Prostate gland (tissue), 2 donors: ENCODE data around the gene KCNQ1. TPM values are rescaled to one million over a fixed set of nuclear protein-coding genes. Genes with fewer than 3 reads are reported as not detected.

Experiments
- DNase-seq: peaks from one replicate; pipeline ENCODE4 v3.0.0-alpha.2; 2019; ENCODE audit warnings: low spot score
- H3K27ac ChIP-seq, 2 donors: fragments of 200-600 bp; sonication (generic); 2 replicates each; pipeline ENCODE4 v1.5.1; 2017 to 2019
- H3K27me3 ChIP-seq: fragments of 200-600 bp; sonication (generic); replicated peaks from 2 replicates; pipeline ENCODE4 v1.5.1; 2019; ENCODE audit not compliant: insufficient read depth
- H3K36me3 ChIP-seq, 2 donors: fragments of 200-600 bp; sonication (generic); 1 replicate in 1 of 2; 2 replicates in 1 of 2; pipeline versions ENCODE4 v1.5.1 to v1.8.1; 2017 to 2019
- H3K4me1 ChIP-seq: fragments of 200-600 bp; sonication (generic); replicated peaks from 2 replicates; pipeline ENCODE4 v1.5.1; 2019
- H3K4me3 ChIP-seq, 2 donors: fragments of 200-600 bp; sonication (generic); 2 replicates each; pipeline ENCODE4 v1.5.1; 2017 to 2019
- H3K9me3 ChIP-seq: fragments of 200-600 bp; sonication (generic); 2 replicates; pipeline ENCODE4 v1.5.1; 2017
- POLR2A ChIP-seq: fragments of 450-650 bp; IDR thresholded peaks from one replicate; pipeline ENCODE4 v1.6.1; 2016; ENCODE audit warnings: antibody characterized with exemption, mild to moderate bottlenecking
- POLR2AphosphoS5 ChIP-seq: sonication (generic); formaldehyde crosslinking; IDR thresholded peaks from one replicate; pipeline ENCODE4 v1.6.1; 2017; ENCODE audit warnings: antibody characterized with exemption
- WGBS: methylation state at CpG from one replicate; pipeline ENCODE4 v1.1.5; 2018; 5-methylcytosine and 5-hydroxymethylcytosine counted together
- intact Hi-C: fragments of 100-400 bp; cut with DNase I; formaldehyde crosslinking; loops from one replicate; pipeline ENCODE4 v1.14.2; 2022
- total RNA-seq, 2 donors: library from RNA; depleted of rRNA; stranded (reverse); fragments of >200 nt; gene quantifications; one replicate each; pipeline ENCODE4 v1.1.0, GENCODE V29; 2016
- TF ChIP-seq, protein P1 (sequence below), 4 experiments: fragments of 200-600 bp in 2 of 4; fragments of 450-650 bp in 2 of 4; sonication (generic) in 2 of 4; IDR thresholded peaks; 1 replicate in 3 of 4; 2 replicates in 1 of 4; pipeline ENCODE4 v1.5.1; 2016 to 2019; ENCODE audit warnings: antibody characterized with exemption in 4 of 4, mild to moderate bottlenecking in 2 of 4, moderate library complexity in 2 of 4

The KCNQ1 gene
- total RNA-seq, 2 donors from 2014 or later, result 10.0 to 33.8 TPM

DNA sequence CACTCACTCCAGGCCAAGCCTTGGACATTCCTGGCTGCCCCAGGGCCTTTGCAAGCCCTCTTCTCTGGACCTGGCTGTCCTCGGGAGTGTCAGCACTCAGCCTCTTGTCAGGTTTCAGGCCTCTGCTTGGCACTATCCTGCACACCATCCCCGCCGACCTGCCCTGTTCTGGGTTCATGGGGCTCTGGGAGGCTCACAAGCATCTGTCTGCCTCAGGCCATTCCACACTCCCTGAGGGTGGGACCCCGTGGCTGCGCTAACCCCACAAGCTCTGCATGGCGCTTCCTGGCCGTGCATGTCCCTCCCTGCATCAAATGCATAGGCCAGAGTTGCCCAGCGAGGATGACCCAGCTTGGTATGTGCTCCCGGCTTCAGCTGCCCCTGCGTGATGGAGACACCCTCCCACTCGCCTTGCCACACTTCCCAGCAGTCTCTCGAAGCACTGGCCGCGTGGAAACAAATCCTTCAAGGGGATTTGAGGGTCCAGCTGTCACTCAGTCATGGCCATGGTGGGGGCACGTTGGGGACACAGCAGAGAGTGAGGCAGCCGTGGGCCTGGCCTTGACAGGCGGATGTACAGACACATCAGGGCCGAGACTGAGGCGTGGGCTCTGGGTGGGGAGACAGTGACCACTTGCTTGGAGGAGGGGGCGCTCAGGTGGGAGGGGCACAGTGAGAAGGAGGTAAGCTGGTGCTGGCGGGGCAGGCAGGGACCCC, 87.3 kb downstream of the KCNQ1 start:
- no peak for DNase-seq
- no peaks in the 10 kb centered on the region for H3K36me3 ChIP-seq
- no peak for TF ChIP-seq POLR2A
- TF ChIP-seq, protein P1, sequence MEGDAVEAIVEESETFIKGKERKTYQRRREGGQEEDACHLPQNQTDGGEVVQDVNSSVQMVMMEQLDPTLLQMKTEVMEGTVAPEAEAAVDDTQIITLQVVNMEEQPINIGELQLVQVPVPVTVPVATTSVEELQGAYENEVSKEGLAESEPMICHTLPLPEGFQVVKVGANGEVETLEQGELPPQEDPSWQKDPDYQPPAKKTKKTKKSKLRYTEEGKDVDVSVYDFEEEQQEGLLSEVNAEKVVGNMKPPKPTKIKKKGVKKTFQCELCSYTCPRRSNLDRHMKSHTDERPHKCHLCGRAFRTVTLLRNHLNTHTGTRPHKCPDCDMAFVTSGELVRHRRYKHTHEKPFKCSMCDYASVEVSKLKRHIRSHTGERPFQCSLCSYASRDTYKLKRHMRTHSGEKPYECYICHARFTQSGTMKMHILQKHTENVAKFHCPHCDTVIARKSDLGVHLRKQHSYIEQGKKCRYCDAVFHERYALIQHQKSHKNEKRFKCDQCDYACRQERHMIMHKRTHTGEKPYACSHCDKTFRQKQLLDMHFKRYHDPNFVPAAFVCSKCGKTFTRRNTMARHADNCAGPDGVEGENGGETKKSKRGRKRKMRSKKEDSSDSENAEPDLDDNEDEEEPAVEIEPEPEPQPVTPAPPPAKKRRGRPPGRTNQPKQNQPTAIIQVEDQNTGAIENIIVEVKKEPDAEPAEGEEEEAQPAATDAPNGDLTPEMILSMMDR (IDR thresholded peaks at IDR 0.05), result no peak
- no peak for TF ChIP-seq POLR2AphosphoS5
- H3K27ac ChIP-seq, result no peak overlapping the region
- no peak overlapping the region for H3K4me3 ChIP-seq
- intact Hi-C loops, result loop anchor here (2.0 to 5.0 kb wide), 5 partner anchors 103 to 335 kb away; no protein-coding TSS in a partner anchor
- no peaks in the 10 kb centered on the region for H3K4me1 ChIP-seq
- no peaks in the 10 kb centered on the region for H3K27me3 ChIP-seq
- H3K9me3 ChIP-seq, result no peaks in the 10 kb centered on the region
- 80% methylated on average over 21 of the region's 21 CpGs for WGBS

DNA sequence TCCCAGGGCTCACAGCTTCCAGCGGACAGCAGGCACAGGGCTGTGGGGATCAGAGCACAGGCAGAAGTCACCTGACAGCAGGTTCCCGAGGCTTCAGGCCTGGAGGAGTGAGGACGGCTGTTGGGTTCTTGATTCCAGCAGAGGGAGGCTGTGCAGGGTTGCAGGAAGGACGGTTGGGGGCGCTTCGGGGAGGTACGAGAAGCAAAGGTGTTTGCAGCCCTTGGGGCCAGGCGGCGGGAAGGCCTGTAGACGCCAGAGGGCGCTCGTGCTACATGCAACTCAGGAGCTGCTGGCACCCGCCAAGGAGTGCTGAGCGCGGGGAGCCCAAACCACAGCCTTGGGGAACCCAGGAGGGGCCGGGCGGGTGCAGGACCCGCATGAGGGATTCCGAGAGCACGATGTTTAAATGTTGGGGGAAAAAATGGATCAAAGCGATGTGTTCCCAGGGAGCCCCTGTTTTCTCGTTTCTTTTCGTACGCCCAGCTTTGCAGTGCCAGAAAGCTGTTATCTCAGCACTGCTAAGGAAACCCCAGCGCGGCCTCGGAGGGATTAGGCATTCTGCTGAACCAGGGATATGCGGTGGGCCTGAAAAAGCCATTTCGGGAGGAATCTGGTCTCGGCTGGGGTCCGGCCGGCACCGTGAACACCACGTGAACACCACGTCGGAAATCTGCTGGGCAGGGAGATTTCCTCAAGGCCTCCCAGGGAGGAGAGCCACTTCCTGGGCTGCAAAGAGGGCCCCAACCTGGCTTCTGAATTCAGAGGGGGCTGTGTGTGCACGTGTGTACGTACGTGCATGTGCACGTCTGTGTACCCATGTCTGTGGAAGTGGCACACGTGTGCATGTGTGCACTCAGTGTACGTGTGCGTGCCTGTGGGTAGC, 88.1 kb downstream of the KCNQ1 start:
- Histone ChIP-seq H3K4me1 (no peaks in the 10 kb centered on the region), H3K27ac (no peak overlapping the region), H3K27me3 (no peaks in the 10 kb centered on the region), H3K9me3 (no peaks in the 10 kb centered on the region), H3K4me3 (no peak overlapping the region), H3K36me3 (no peaks in the 10 kb centered on the region)
- TF ChIP-seq POLR2A, result no peak
- TF ChIP-seq POLR2AphosphoS5, result peak; percentile 74
- TF ChIP-seq, protein P1 (IDR thresholded peaks at IDR 0.05), result peak; percentile 99 to 100 (median 100)
- 28% methylated on average over 43 of the region's 43 CpGs for WGBS
- intact Hi-C loops, result loop anchor here (1.0 to 5.0 kb wide), 5 partner anchors 226 to 355 kb away; no protein-coding TSS in a partner anchor
- DNase-seq, result peak; percentile 91

DNA sequence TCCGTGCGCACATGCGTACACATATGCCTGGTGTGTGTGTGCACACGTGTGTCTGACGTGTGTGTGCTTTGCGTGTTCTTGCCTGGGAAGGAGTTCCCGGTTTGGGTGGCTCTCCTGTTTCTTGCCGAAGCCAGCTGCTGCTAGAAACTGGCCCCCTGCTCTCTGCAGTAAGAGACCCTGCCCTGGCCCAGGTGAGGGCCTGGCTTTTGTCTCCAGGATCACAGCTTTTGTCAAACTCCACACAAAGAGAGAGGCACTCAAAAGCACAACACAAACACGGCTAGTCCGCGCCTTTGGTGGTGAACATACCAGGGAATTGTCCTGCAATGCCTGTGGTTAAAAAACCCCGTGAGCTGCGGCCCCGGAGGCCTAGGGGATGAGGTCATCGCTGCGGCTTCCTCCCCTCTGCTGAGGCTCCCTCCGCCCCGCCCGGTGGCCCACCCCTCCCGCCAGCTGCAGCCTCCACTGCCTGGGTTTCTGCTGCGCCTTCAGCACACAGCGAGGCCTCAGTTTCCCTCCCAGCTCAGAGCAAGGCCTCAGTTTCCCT, 88.9 kb downstream of the KCNQ1 start:
- no peaks in the 10 kb centered on the region for H3K27me3 ChIP-seq
- no peaks in the 10 kb centered on the region for H3K36me3 ChIP-seq
- TF ChIP-seq, protein P1 (IDR thresholded peaks at IDR 0.05), result no peak
- TF ChIP-seq POLR2A, result no peak
- no peak for TF ChIP-seq POLR2AphosphoS5
- no peaks in the 10 kb centered on the region for H3K9me3 ChIP-seq
- DNase-seq, result no peak
- no peaks in the 10 kb centered on the region for H3K4me1 ChIP-seq
- intact Hi-C loops, result loop anchor here (1.0 to 5.0 kb wide), 5 partner anchors 226 to 355 kb away; no protein-coding TSS in a partner anchor
- 66% methylated on average over 22 of the region's 22 CpGs for WGBS
- no peak overlapping the region for H3K27ac ChIP-seq
- no peak overlapping the region for H3K4me3 ChIP-seq

DNA sequence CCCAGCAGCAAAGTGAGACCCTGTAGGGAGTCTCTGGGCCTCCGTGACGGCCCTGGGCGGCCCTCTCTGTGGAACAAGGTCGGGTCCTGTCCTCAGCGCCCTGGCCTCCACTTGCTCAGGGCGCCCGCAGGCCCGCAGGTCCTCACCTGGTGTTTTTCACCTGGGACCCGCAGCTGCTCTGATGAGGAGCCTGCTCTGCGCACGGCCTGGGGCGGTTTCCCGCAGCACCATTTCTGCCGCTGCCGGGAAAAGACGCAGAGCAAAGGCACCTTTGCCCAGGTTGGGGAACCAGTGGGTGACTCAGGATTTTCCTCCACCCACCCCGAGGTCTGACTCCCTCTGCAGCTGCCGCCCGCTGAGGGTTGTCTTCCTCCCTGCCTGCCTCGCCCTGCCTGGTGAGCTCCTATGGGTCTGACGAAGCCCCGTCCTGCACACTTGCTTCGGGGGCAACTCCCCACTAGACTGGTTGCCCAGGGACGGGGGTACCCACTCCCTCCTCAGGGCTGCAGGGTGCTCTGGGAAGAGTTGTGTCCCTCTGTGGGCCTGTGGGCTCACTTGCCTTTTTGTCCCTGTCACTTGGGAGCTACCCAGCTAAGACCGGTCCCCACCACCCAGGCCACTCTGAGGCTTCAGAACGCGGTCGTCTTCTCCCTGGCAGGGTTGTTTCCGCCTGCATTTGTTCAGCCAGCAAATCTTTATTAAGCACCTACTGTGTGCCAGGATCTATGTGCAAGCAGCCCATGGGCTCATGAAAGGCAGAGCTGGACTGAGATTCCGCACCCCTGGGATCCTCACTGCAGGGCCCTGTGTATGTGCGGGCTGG, 89.5 kb downstream of the KCNQ1 start:
- TF ChIP-seq POLR2AphosphoS5, result no peak
- TF ChIP-seq, protein P1 (IDR thresholded peaks at IDR 0.05), result no peak
- TF ChIP-seq POLR2A, result no peak
- DNase-seq, result no peak
- no peak overlapping the region for H3K27ac ChIP-seq
- H3K9me3 ChIP-seq, result no peaks in the 10 kb centered on the region
- H3K36me3 ChIP-seq, result no peaks in the 10 kb centered on the region
- no peak overlapping the region for H3K4me3 ChIP-seq
- no peaks in the 10 kb centered on the region for H3K4me1 ChIP-seq
- 90% methylated on average over 31 of the region's 31 CpGs for WGBS
- no peaks in the 10 kb centered on the region for H3K27me3 ChIP-seq
- intact Hi-C loops, result loop anchor here (5.0 kb wide), 4 partner anchors 227 to 337 kb away; no protein-coding TSS in a partner anchor
